ENCODE data around the gene CPLX1.

The CPLX1 gene

GRCh38 chr4:856225-856901 is 30.4 kb upstream of the CPLX1 start:
- DNase-seq (ENCODE audit: low read depth in 3 of 3, low spot score in 1 of 3): no peak

GRCh38 chr4:855880-856224 is 29.9 kb upstream of the CPLX1 start:
- no peak for DNase-seq (ENCODE audit: low read depth in 3 of 3, low spot score in 1 of 3)

- no peak for DNase-seq (ENCODE audit: low read depth in 3 of 3, low spot score in 1 of 3)
Observed at GRCh38 chr4:854356-854755, 28.4 kb upstream of the CPLX1 start.

GRCh38 chr4:853416-853781 is 27.5 kb upstream of the CPLX1 start:
- DNase-seq (ENCODE audit: low read depth in 3 of 3, low spot score in 1 of 3): no peak

- DNase-seq (ENCODE audit: low read depth in 3 of 3, low spot score in 1 of 3): no peak
Observed at GRCh38 chr4:851701-852430, 25.9 kb upstream of the CPLX1 start.

GRCh38 chr4:850323-850945 is 24.5 kb upstream of the CPLX1 start:
- DNase-seq (ENCODE audit: low read depth in 3 of 3, low spot score in 1 of 3): no peak

GRCh38 chr4:849478-850175 is 23.7 kb upstream of the CPLX1 start:
- no peak for DNase-seq (ENCODE audit: low read depth in 3 of 3, low spot score in 1 of 3)

- no peak for DNase-seq (ENCODE audit: low read depth in 3 of 3, low spot score in 1 of 3)
Observed at GRCh38 chr4:848803-849477, 23.0 kb upstream of the CPLX1 start.

- no peak for DNase-seq (ENCODE audit: low read depth in 3 of 3, low spot score in 1 of 3)
Observed at GRCh38 chr4:848307-848691, 22.4 kb upstream of the CPLX1 start.

GRCh38 chr4:845836-846251 is 19.9 kb upstream of the CPLX1 start:
- no peak for DNase-seq (ENCODE audit: low read depth in 3 of 3, low spot score in 1 of 3)

- no peak for DNase-seq (ENCODE audit: low read depth in 3 of 3, low spot score in 1 of 3)
Observed at GRCh38 chr4:845233-845835, 19.4 kb upstream of the CPLX1 start.

GRCh38 chr4:844752-845232 is 18.9 kb upstream of the CPLX1 start:
- no peak for DNase-seq (ENCODE audit: low read depth in 3 of 3, low spot score in 1 of 3)

- no peak for DNase-seq (ENCODE audit: low read depth in 3 of 3, low spot score in 1 of 3)
Observed at GRCh38 chr4:839675-840443, 13.9 kb upstream of the CPLX1 start.

GRCh38 chr4:837772-838171 is 11.8 kb upstream of the CPLX1 start:
- no peak for DNase-seq (ENCODE audit: low read depth in 3 of 3, low spot score in 1 of 3)

GRCh38 chr4:836750-837301 is 10.9 kb upstream of the CPLX1 start:
- no peak for DNase-seq (ENCODE audit: low read depth in 3 of 3, low spot score in 1 of 3)

- no peak for DNase-seq (ENCODE audit: low read depth in 3 of 3, low spot score in 1 of 3)
Observed at GRCh38 chr4:836003-836511, 10.1 kb upstream of the CPLX1 start.

- no peak for DNase-seq (ENCODE audit: low read depth in 3 of 3, low spot score in 1 of 3)
Observed at GRCh38 chr4:835148-836002, 9.4 kb upstream of the CPLX1 start.

GRCh38 chr4:834368-835147 is 8.6 kb upstream of the CPLX1 start:
- no peak for DNase-seq (ENCODE audit: low read depth in 3 of 3, low spot score in 1 of 3)

Data from stimulated activated CD4-positive, alpha-beta T cell treated with anti-CD3 and anti-CD28 coated beads, TNF-alpha, amount 100 ng/mL, for 1 hour (primary cell).